Measurements from ENCODE around the gene COA1.

Gene COA1

DNA sequence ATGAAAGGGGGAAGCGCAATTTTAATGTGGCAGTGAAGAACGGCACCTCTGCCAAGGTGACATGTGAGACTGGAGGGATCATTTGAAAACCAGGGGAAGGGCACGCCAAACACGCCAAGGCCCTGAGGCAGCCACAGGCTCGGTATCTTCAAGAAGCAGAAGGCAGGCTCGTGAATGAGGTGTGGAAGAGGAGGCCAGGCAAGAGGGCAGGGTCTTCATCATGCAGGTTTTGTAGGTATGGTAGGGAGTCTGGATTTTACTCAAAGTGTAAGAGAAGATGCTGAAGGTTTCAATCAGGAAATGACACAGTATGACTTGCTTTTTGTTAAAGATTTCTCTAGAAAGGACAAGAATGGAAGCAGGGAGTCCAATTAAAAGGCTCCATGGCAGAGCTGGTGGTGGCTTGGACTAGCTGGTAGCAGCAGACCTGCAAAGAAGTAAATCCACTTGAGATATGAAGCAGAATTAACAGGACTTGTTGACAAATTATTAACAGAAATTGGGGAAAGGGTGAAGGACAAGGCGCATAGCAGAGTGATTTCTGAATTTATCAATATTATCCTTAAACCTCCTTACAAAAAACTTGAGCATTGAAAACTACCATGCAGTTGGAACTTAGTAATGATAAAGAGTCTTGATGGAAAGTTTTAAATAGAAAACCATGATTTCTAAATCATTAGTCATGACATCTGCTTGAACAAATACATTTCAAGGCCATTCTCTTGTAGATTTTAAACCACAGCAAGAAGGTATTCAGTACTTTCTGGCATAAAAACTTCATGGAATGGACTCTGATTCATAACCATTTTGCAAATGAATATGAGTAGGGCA is 70.4 kb downstream of the COA1 start:
- H3K4me3 ChIP-seq (ENCODE audit: low read depth, low read length), result no peak overlapping the region
- TF ChIP-seq, protein P1, sequence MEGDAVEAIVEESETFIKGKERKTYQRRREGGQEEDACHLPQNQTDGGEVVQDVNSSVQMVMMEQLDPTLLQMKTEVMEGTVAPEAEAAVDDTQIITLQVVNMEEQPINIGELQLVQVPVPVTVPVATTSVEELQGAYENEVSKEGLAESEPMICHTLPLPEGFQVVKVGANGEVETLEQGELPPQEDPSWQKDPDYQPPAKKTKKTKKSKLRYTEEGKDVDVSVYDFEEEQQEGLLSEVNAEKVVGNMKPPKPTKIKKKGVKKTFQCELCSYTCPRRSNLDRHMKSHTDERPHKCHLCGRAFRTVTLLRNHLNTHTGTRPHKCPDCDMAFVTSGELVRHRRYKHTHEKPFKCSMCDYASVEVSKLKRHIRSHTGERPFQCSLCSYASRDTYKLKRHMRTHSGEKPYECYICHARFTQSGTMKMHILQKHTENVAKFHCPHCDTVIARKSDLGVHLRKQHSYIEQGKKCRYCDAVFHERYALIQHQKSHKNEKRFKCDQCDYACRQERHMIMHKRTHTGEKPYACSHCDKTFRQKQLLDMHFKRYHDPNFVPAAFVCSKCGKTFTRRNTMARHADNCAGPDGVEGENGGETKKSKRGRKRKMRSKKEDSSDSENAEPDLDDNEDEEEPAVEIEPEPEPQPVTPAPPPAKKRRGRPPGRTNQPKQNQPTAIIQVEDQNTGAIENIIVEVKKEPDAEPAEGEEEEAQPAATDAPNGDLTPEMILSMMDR (IDR thresholded peaks at IDR 0.05; ENCODE audit: borderline replicate concordance, insufficient read depth, low read depth, low read length), result no peak

DNA sequence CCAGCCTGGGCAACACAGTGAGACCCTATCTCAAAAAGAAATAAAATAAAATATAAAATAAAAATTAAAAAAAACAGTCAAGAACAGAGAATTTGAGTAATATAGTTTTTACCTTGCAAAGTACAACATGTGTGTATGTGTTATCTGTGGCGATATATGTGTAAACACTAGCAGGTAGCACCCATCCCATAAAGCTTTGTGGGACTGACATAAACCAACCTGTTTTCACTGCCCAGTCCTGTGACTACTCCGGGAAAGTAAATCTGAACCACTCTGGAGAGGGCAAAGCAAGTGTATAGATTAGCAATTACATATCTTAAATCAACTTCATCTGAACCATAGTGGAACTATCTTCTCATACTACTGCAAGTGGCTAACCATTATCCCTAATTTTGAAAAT is 72.3 kb downstream of the COA1 start:
- no peak overlapping the region for H3K4me3 ChIP-seq (ENCODE audit: low read depth, low read length)
- TF ChIP-seq, protein P1 (IDR thresholded peaks at IDR 0.05; ENCODE audit: borderline replicate concordance, insufficient read depth, low read depth, low read length), result no peak

DNA sequence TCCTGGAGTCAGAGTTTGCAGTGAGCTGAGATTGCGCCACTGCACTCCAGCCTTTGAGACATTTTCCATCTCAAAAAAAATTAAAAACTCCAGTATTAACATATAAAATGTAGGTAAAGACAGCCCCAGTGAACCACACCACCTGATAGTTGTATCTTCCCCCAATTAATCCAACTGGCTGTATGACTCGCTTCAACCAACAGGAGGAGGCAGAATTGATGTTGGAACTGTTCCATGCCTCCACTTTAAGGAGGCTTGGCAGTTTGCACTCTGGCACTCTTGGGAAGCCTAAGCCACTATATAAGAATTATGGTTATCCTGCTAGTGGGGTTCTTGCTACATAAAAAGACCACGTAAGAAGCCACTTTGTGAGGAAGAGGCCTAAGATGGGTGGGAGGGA is 73.7 kb downstream of the COA1 start:
- H3K4me3 ChIP-seq (ENCODE audit: low read depth, low read length), result no peak overlapping the region
- TF ChIP-seq, protein P1 (IDR thresholded peaks at IDR 0.05; ENCODE audit: borderline replicate concordance, insufficient read depth, low read depth, low read length), result no peak

DNA sequence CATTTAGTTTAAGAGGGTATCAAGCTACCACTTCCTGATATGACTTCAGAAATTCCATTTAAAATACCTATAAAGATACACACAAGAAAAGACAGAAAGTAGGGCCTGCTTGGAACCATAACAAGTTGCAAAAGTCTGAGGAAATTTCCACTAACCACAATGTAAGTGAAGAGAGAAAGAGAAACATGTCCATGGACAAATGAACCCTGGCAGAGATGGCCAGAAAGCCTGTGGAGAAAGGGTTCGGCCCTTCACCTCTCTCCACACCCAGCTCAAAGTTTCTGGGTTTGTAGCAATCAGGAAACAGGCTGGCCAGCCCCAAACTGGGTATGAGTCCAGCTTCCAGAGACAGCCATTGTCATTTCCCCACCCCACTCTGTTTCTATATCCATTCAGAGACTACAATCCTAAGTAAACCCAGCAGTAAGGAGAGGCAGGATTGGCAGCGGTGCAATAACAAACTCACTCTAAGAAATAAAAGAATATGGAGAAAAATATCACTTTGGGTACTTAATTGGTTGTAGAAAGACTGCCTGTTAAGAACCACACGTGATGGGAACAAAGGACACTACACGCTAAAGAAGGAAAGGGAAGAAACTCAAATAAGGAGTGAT is 75.3 kb downstream of the COA1 start:
- TF ChIP-seq, protein P1 (IDR thresholded peaks at IDR 0.05; ENCODE audit: borderline replicate concordance, insufficient read depth, low read depth, low read length), result no peak

DNA sequence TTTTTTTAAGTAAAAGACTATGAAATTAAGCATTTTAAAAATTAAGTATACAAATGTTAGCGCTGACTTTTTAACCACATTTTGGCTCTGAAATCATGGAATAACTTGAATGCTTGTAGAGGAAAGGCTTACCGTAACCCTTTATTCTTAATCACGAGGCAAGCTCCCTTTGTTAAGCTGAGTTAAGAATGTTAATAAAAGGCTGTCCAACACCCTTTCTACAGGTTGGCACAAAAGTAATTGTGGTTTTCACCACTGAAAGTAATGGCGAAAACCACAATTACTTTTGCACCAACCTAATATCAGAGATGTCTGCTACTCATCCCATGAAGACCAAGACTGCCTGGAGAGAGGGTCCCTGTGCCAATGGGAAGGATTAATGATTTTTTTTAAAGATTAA is 75.9 kb downstream of the COA1 start:
- TF ChIP-seq, protein P1 (IDR thresholded peaks at IDR 0.05; ENCODE audit: borderline replicate concordance, insufficient read depth, low read depth, low read length), result no peak
- H3K4me3 ChIP-seq (ENCODE audit: low read depth, low read length), result no peak overlapping the region

More for the DNA sequence above, 75.3 kb downstream of the COA1 start:
- no peak overlapping the region for H3K4me3 ChIP-seq (ENCODE audit: low read depth, low read length)

DNA sequence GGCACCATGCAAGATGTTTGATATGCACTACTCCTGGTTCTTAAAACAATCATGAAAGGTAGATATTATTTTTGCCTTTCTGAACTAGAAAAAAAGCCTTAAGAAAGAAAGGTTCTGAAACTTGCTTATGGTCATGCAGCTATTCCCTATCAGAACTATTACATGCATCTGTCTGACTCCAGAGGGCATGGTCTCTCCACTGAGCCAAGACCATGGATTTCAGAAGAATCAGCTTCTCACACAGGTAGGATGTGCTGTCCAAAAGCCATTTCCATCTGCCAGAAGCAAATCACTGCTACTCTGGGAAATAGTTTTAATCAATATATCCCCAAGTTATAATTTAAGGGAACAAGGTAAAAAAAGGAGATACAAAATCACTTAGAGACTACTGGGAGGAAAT is 77.0 kb downstream of the COA1 start:
- H3K4me3 ChIP-seq (ENCODE audit: low read depth, low read length), result no peak overlapping the region
- TF ChIP-seq, protein P1 (IDR thresholded peaks at IDR 0.05; ENCODE audit: borderline replicate concordance, insufficient read depth, low read depth, low read length), result no peak
